Psoas muscle (tissue), 8 donors: Measurements from ENCODE around the gene BHMT2. TPM values are rescaled to one million over a fixed set of nuclear protein-coding genes. Genes with fewer than 3 reads are reported as not detected.

Experiments
- ATAC-seq, 4 donors: fragments of 200-7000 bp; cut with Tn5 transposase; one replicate each; pipeline ENCODE4 v1.9.1; 2020; ENCODE audit warnings: moderate library complexity in 3 of 4, mild to moderate bottlenecking in 2 of 4
- DNase-seq, 2 donors: peaks; one replicate each; pipeline ENCODE4 v3.0.0-alpha.2; 2020
- H3K27ac ChIP-seq: fragments of 200-600 bp; one replicate; pipeline ENCODE4 v1.8.0; 2022
- H3K27me3 ChIP-seq, 3 donors: fragments of 200-600 bp in 1 of 3; one replicate each; pipeline versions ENCODE4 v1.6.1 to v1.8.0; 2013 to 2022; ENCODE audit warnings: low read length in 2 of 3, mild to moderate bottlenecking in 2 of 3, moderate library complexity in 1 of 3; ENCODE audit not compliant: insufficient read depth in 3 of 3
- H3K36me3 ChIP-seq, 2 donors: fragments of 200-600 bp in 1 of 2; one replicate each; pipeline versions ENCODE4 v1.6.1 to v1.8.0; 2013 to 2022; ENCODE audit warnings: low read depth in 1 of 2, mild to moderate bottlenecking in 1 of 2, moderate library complexity in 1 of 2; ENCODE audit not compliant: insufficient read depth in 1 of 2
- H3K4me1 ChIP-seq: fragments of 200-600 bp; one replicate; pipeline ENCODE4 v1.8.0; 2022
- H3K4me3 ChIP-seq: fragments of 200-600 bp; one replicate; pipeline ENCODE4 v1.8.0; 2022; ENCODE audit warnings: mild to moderate bottlenecking
- H3K9me3 ChIP-seq: fragments of 200-600 bp; one replicate; pipeline ENCODE4 v1.8.0; 2022
- CTCF ChIP-seq: fragments of 200-600 bp; IDR thresholded peaks from one replicate; pipeline ENCODE4 v1.8.0; 2022; ENCODE audit warnings: antibody characterized with exemption
- WGBS, 3 donors: extraction: QIAGEN DNeasy Blood & Tissue Kit; methylation state at CpG; one replicate each; pipeline versions ENCODE4 v1.1.6 to v1.1.7; 2013; 5-methylcytosine and 5-hydroxymethylcytosine counted together
- intact Hi-C, 2 donors: fragments of 100-400 bp; cut with DNase I; formaldehyde crosslinking; loops; one replicate each; pipeline versions ENCODE4 v1.11.0 to v1.14.2; 2022
- polyA plus RNA-seq, 3 donors: library from polyadenylated mRNA; stranded (reverse); fragments of 200-250 nt; gene quantifications; one replicate each; pipeline ENCODE4 v1.2.3, GENCODE V29; 2013
- total RNA-seq, 4 donors: library from RNA; stranded (reverse); fragmentation: NEBNext Ultra II Directional in 2 of 4; extraction: Animal tissue kit (Norgen Biotek cat#: 25700) in 2 of 4; gene quantifications; one replicate each; pipeline versions ENCODE4 v1.2.1 to v1.2.4, GENCODE V29; 2021 to 2023
- donor health status: healthy with polysubstance abuse.
- donor health status: DM: no; HTN: no; CAD: no; lungs with moderate emphysema.
- donor health status: Bipolar disorder and iron deficiency.
- donor health status: healthy.
- donor health status: DM: yes; HTN: yes; CAD: no.
- donor health status: DM: no; HTN: no; CAD: no.
- donor health status: DM: no; HTN: no; CAD: no.
- donor health status: DM: yes; HTN: yes; CAD: no.

Gene BHMT2
- total and polyA plus RNA-seq, 7 donors = 1.9 to 20.8 (median 11.9) TPM

- Histone ChIP-seq H3K27me3 (no peaks in the 10 kb centered on the region), H3K9me3 (no peaks in the 10 kb centered on the region), H3K36me3 (no peaks in the 10 kb centered on the region), H3K27ac (no peak overlapping the region), H3K4me3 (no peak overlapping the region), H3K4me1 (no peaks in the 10 kb centered on the region)
- intact Hi-C loops = no loop called here
- WGBS, 3 donors = 80 to 88% (median 85%) methylated on average over 1 of the region's 1 CpG
- DNase-seq (no peak), ATAC-seq (no peak)
- TF ChIP-seq CTCF = no peak
Measured at GRCh38 chr5:79055017-79055416, 14.6 kb upstream of the BHMT2 start.

DNA sequence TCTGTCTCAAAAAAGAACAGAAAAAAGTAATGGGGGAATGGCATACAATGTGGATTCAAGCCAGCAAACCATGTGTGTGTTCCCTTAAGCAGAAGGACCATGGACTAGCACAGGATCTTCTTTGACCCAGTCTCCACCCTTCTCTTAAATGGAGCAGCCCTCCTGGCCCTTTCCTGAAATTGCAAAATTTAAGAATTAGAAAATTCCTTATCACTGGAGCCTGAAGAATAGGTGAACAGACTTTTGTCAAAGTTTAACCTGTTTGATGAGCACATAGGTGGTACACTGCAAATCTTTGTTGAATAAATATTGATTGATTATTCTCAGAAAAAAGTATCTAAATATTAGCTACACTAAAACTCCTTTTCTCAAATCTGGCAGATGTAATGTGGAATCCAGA is 12.7 kb upstream of the BHMT2 start:
- no peaks in the 10 kb centered on the region for H3K36me3 ChIP-seq
- H3K4me3 ChIP-seq = no peak overlapping the region
- no peak overlapping the region for H3K27ac ChIP-seq
- intact Hi-C loops = no loop called here
- no peaks in the 10 kb centered on the region for H3K4me1 ChIP-seq
- H3K27me3 ChIP-seq = no peaks in the 10 kb centered on the region
- DNase-seq (no peak), ATAC-seq (no peak)
- H3K9me3 ChIP-seq = no peaks in the 10 kb centered on the region
- TF ChIP-seq CTCF = no peak

- no peak overlapping the region for H3K4me3 ChIP-seq
- no peaks in the 10 kb centered on the region for H3K9me3 ChIP-seq
- H3K27ac ChIP-seq = no peak overlapping the region
- no peaks in the 10 kb centered on the region for H3K4me1 ChIP-seq
- ATAC-seq = no peak
- intact Hi-C loops = loop anchor here in 1 of 2 donors (5.0 kb wide), 1 partner anchor 48 kb away; no protein-coding TSS in a partner anchor
- no peak for TF ChIP-seq CTCF
- 91 to 95% (median 93%) methylated on average over 4 of the region's 4 CpGs for WGBS, 3 donors
- H3K27me3 ChIP-seq = no peaks in the 10 kb centered on the region
- no peak for DNase-seq
- no peaks in the 10 kb centered on the region for H3K36me3 ChIP-seq
Measured at GRCh38 chr5:79059674-79060073, 9.9 kb upstream of the BHMT2 start.

DNA sequence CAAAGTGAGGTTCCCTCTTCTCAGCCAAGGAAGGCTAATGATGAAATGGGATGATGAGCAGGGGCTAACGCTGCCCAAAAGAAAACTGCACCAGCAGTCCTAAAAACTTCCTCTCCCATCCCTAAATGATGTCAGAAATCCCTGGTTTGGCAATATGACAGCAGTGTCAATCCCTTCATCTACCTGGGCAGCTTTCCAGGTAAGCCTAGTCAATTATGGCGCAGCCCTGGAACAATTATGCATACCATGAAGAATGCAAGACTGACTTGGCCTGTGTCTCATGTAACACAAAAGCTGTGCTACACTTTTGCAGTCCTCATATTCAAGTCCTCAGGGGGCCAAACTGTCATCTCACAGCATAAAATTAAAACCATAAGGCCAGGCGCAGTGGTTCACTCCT is 7.1 kb upstream of the BHMT2 start:
- H3K4me1 ChIP-seq = no peaks in the 10 kb centered on the region
- H3K27ac ChIP-seq = no peak overlapping the region
- intact Hi-C loops = loop anchor here in 1 of 2 donors (5.0 kb wide), 1 partner anchor 45 kb away; no protein-coding TSS in a partner anchor
- DNase-seq = no peak
- no peak overlapping the region for H3K4me3 ChIP-seq
- no peaks in the 10 kb centered on the region for H3K36me3 ChIP-seq
- no peak for ATAC-seq
- TF ChIP-seq CTCF = no peak
- no peaks in the 10 kb centered on the region for H3K9me3 ChIP-seq
- H3K27me3 ChIP-seq = no peaks in the 10 kb centered on the region
- WGBS, 3 donors = 68 to 79% (median 75%) methylated on average over 3 of the region's 3 CpGs

DNA sequence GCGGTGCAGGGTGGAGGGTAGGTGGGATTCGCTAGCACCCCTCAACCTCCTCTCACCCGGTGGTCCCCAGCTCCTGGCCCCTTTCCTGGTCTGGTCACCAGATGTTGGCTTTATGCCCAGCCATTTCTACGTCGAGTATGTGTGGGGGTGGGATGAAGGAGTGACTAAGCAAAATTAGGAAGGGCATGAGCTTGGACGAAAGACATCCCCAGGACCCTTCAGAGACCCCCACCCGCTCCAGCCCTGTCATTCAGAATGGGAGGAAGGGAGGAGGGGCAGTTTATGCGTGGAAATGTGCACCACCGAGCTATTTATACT is 742 bp downstream of the BHMT2 start:
- peaks cover 0 to 12% (median 0%) of the 10 kb centered on the region in 3 donors for H3K27me3 ChIP-seq
- ATAC-seq (peak; percentile 31 to 61 (median 46)), DNase-seq (no peak)
- TF ChIP-seq CTCF = no peak
- WGBS, 3 donors = 38 to 47% (median 39%) methylated on average over 9 of the region's 9 CpGs
- H3K4me3 ChIP-seq = peak overlapping the region; percentile 63
- H3K36me3 ChIP-seq = no peaks in the 10 kb centered on the region
- intact Hi-C loops = no loop called here
- H3K4me1 ChIP-seq = no peaks in the 10 kb centered on the region
- no peaks in the 10 kb centered on the region for H3K9me3 ChIP-seq
- H3K27ac ChIP-seq = peak overlapping the region; percentile 60
